ENCODE results near the gene PTCD3. TPM values are rescaled to one million over a fixed set of nuclear protein-coding genes. Genes with fewer than 3 reads are reported as not detected.

The PTCD3 gene
- total RNA-seq, 2 donors from 2014 or later, result 34.3 to 85.6 TPM

- ATAC-seq (no peak), DNase-seq (no peak)
- no peak for TF ChIP-seq POLR2A (IDR thresholded peaks at IDR 0.05)
- TF ChIP-seq, protein P1, sequence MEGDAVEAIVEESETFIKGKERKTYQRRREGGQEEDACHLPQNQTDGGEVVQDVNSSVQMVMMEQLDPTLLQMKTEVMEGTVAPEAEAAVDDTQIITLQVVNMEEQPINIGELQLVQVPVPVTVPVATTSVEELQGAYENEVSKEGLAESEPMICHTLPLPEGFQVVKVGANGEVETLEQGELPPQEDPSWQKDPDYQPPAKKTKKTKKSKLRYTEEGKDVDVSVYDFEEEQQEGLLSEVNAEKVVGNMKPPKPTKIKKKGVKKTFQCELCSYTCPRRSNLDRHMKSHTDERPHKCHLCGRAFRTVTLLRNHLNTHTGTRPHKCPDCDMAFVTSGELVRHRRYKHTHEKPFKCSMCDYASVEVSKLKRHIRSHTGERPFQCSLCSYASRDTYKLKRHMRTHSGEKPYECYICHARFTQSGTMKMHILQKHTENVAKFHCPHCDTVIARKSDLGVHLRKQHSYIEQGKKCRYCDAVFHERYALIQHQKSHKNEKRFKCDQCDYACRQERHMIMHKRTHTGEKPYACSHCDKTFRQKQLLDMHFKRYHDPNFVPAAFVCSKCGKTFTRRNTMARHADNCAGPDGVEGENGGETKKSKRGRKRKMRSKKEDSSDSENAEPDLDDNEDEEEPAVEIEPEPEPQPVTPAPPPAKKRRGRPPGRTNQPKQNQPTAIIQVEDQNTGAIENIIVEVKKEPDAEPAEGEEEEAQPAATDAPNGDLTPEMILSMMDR (IDR thresholded peaks at IDR 0.05), result no peak
- H3K9me3 ChIP-seq, result no peaks in the 10 kb centered on the region
- H3K27ac ChIP-seq, result no peak overlapping the region
- no peaks in the 10 kb centered on the region for H3K27me3 ChIP-seq
- no peak overlapping the region for H3K4me3 ChIP-seq
- WGBS, 2 donors, result 78 to 82% methylated on average over 3 of the region's 3 CpGs
- H3K36me3 ChIP-seq (replicated peaks in 1 of 2; ENCODE audit: insufficient read depth in 1 of 2, low read depth in 2 of 2), result peaks cover 0 to 4% of the 10 kb centered on the region in 2 donors
- intact Hi-C loops (cut with DNase I), result no loop called here
- peaks cover 7% of the 10 kb centered on the region for H3K4me1 ChIP-seq
These were observed 65.3 kb downstream of the PTCD3 start for GRCh38 chr2:86171295-86171694.

DNA sequence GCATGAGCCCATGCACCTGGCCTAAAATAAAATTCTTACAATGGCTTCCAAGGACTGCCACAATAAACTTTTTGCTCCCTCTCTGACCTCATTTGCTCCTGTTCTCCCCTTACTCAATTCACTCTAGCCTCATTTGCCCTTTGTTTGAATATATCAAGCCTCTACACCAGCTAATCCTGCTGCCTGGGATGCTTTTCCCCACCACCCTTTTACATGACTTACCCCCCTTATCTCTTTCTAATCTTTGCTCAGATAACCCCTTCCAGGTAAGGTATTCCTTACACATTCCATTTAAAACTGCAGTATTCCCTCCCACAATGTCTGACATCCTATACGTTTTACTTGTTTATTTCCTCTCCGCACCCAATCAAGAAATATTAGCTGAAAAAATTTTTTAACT is 66.6 kb downstream of the PTCD3 start:
- Histone ChIP-seq H3K36me3 (replicated peaks in 1 of 2; ENCODE audit: insufficient read depth in 1 of 2, low read depth in 2 of 2) (peaks cover 0 to 6% of the 10 kb centered on the region in 2 donors), H3K27me3 (no peaks in the 10 kb centered on the region), H3K27ac (no peak overlapping the region), H3K4me3 (no peak overlapping the region), H3K4me1 (peaks cover 12% of the 10 kb centered on the region), H3K9me3 (no peaks in the 10 kb centered on the region)
- intact Hi-C loops (cut with DNase I), result no loop called here
- no peak for TF ChIP-seq POLR2A (IDR thresholded peaks at IDR 0.05)
- TF ChIP-seq, protein P1 (IDR thresholded peaks at IDR 0.05), result no peak
- 39 to 44% methylated on average over 2 of the region's 2 CpGs for WGBS, 2 donors
- DNase-seq (no peak), ATAC-seq (no peak)

- TF ChIP-seq, protein P1 (IDR thresholded peaks at IDR 0.05), result no peak
- TF ChIP-seq POLR2A (IDR thresholded peaks at IDR 0.05), result no peak
- ATAC-seq, result no peak
- Histone ChIP-seq H3K27ac (no peak overlapping the region), H3K9me3 (no peaks in the 10 kb centered on the region), H3K4me1 (peaks cover 12% of the 10 kb centered on the region), H3K27me3 (no peaks in the 10 kb centered on the region), H3K36me3 (replicated peaks in 1 of 2; ENCODE audit: insufficient read depth in 1 of 2, low read depth in 2 of 2) (peaks cover 0 to 11% of the 10 kb centered on the region in 2 donors), H3K4me3 (no peak overlapping the region)
- 74 to 88% methylated on average over 2 of the region's 2 CpGs for WGBS, 2 donors
- intact Hi-C loops (cut with DNase I), result no loop called here
- DNase-seq, result no peak
These were observed 68.4 kb downstream of the PTCD3 start for GRCh38 chr2:86174445-86174844.

DNA sequence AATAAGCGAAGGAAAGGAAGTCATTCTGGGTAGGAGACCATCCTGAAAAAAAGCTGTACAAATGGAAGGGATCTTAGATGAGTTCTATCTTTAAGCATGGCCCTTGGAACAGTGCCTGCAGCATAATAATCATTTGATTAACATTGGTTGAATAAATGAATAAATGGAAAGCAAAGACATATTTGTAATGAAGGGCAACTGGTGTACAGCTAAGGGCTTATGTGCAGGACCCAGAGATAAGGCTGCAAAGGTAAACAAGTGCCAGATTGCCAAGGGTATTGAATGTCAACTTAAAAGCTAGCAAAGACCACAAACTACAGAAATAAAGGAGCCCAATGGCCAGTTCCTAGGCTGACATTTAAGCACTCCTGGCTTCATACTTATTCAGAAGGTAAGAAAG is 69.8 kb downstream of the PTCD3 start:
- no peak for ATAC-seq
- no peak for DNase-seq

GRCh38 chr2:86176597-86176996 is 70.6 kb downstream of the PTCD3 start:
- Histone ChIP-seq H3K9me3 (no peaks in the 10 kb centered on the region), H3K4me3 (no peak overlapping the region), H3K4me1 (peaks cover 12% of the 10 kb centered on the region), H3K27me3 (no peaks in the 10 kb centered on the region), H3K36me3 (replicated peaks in 1 of 2; ENCODE audit: insufficient read depth in 1 of 2, low read depth in 2 of 2) (peaks cover 0 to 8% of the 10 kb centered on the region in 2 donors), H3K27ac (no peak overlapping the region)
- TF ChIP-seq POLR2A (IDR thresholded peaks at IDR 0.05), result no peak
- TF ChIP-seq, protein P1 (IDR thresholded peaks at IDR 0.05), result no peak
- no peak for ATAC-seq
- DNase-seq, result no peak
- intact Hi-C loops (cut with DNase I), result no loop called here

More for the DNA sequence above, 69.8 kb downstream of the PTCD3 start:
- 85 to 92% methylated on average over 1 of the region's 1 CpG for WGBS, 2 donors
- H3K27ac ChIP-seq, result no peak overlapping the region
- intact Hi-C loops (cut with DNase I), result no loop called here
- no peak overlapping the region for H3K4me3 ChIP-seq
- H3K9me3 ChIP-seq, result no peaks in the 10 kb centered on the region
- H3K36me3 ChIP-seq (replicated peaks in 1 of 2; ENCODE audit: insufficient read depth in 1 of 2, low read depth in 2 of 2), result peaks cover 0 to 8% of the 10 kb centered on the region in 2 donors
- H3K4me1 ChIP-seq, result peaks cover 12% of the 10 kb centered on the region
- no peaks in the 10 kb centered on the region for H3K27me3 ChIP-seq
- TF ChIP-seq, protein P1 (IDR thresholded peaks at IDR 0.05), result no peak
- TF ChIP-seq POLR2A (IDR thresholded peaks at IDR 0.05), result no peak
